Esophagus mucosa (tissue), 1 donor: Measurements from ENCODE around the gene DCTD. TPM values are rescaled to one million over a fixed set of nuclear protein-coding genes. Genes with fewer than 3 reads are reported as not detected.

Source experiments
- ATAC-seq: fragments of 200-7000 bp; cut with Tn5 transposase; one replicate; pipeline ENCODE4 v1.9.1; 2020
- total RNA-seq: library from RNA; stranded (reverse); gene quantifications from one replicate; pipeline ENCODE4 v1.2.4, GENCODE V29; 2023
- donor health status: DM: yes; HTN: yes; CAD: no.

The DCTD gene
- total RNA-seq, result 72.1 TPM

DNA sequence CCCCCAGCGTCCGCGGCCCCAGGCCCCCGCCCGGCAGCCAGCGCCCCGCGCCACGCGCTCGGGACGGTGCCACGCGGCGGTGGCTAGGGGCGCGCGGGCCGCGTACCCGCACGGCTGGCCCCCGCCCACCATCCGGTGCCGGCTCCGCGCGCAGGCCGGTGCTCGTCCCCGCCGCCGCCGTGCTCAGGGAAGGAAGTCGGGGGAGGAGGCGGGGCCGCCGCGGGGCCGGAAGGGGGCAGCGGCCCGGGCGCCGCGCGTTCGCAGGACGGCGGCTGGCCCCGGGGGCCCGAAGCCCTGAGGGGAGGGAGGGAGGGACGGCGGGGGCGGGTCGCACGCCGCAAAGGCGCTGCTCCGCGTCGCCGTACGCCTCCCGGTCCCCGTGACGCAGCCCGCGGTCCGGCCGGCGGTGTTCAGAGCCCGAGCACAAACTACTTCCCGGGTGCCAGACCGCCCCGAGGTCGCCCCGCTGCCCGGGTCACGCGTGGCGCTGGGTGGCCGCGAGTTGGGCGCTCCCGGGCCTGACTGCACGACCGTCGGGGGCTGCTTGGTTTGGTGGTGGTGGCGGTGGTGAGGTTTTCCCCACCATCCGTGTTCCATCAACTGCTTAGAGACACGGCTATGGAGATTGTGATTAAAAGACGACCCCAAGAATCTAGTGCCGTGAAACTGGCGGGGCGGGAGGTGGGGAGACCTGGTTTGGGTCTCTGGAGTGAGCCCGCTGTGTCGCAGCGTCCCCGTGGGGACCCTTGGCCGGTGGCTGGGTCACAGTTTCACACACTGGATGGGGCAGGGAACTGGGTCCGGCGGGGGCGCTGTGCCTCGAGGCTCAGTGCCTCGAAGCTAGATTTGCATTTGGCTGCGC, at the start of gene DCTD:
Gene DCTD (minus strand): TSS at position 205 of the 862 bp plus-strand sequence. CDS start 1,818 bp downstream, outside the sequence.
- ATAC-seq, result peak; percentile 86

DNA sequence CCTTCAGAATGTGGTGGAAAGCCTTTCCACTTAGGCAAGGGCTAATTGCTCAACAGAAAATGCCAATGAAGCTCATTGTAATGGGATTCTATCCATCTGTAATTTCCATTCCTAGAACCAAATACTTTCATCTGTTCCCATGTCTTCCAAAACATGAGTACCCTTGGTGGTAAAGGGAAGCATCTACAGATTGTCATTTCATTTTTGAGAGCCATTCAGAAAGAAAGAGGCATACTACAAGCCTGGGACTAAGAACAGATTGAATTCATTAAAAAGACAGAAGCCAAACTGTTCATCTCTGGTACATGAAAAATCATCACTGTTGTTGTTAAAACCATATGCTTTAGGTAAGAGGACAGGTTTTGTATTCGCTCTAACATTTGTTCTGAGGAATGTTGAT, 43.6 kb upstream of the DCTD start:
- no peak for ATAC-seq

GRCh38 chr4:182960228-182960627, 43.0 kb upstream of the DCTD start:
- no peak for ATAC-seq

DNA sequence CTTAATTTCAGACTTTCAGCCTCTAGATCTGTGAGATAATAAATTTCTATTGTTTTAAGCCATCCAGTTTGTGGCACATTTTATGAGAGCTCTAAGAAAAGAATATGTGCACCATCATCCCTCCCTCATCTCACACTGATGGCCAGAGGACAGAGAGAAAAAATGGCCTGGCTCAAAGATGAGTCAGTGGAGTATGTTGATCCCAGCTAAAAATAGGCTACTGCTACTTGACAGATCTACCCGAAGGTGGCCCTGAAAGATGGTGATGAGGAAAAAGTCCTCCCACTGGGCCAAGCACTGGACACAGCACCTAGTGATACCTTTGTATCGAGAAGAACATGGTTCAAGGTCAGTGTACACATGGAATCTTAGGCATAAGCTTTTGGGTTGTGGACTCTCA, 38.2 kb upstream of the DCTD start:
- ATAC-seq, result no peak

GRCh38 chr4:182944484-182945213, 27.5 kb upstream of the DCTD start:
- ATAC-seq, result no peak

DNA sequence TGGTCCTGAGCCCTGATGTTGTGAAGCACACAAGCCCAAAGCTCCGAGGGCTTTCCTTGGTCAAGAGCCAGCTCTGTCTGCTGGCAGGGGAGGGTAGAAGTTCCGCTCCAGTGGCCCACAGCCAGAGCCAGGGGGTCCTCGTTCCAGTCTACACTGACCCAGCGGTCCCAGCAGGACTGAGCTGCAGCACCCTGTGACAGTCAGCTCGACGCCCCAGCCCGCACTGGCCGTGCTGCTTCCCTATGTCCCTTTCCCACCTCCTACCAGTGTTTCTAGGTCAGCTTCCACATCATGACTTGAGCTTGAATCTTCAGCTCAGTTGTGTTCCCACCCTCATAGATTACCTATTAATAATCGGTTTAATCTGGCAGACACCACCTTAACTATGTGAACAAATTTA, 22.5 kb upstream of the DCTD start:
- ATAC-seq, result no peak

DNA sequence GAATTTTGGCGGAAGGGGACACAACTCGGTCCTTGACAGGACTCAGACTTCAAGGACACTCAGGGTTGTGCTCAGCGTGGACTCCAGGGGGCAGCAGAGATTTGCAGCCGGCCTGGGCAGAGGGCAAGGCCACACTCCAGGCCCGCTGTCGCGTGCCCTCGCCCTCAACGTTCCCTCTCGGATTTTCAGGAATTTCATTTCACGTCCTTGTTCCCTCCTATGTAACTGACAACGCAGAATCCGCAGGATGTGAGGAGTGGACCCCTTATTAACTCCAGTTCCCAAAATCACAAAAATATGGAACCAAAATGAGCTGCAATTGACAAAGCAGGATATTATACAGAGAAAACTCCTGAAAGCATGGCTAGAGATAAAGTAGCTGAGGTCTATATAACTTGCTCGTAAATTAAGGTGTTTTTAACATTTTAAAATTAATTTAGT, 21.0 kb upstream of the DCTD start:
- ATAC-seq, result peak; percentile 92

- no peak for ATAC-seq
Observed at GRCh38 chr4:182937268-182938204, 20.4 kb upstream of the DCTD start.

DNA sequence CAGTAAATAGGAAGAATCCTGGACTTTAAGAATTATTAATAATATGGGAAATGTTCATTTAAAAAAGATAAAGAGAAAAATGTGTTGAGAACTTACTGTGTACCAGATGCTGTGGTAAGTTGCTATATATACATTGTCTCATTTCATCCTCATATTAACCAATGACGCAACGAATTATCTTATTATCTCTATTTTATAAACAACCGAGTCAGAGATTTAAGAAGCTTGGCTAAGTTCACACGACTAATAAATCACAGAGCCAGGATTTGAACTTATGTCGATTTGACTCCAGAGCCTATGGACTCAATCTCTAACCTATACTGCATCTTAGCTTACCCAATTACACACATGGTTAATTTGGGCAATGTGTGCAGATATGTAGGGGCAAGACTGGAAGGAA, 15.5 kb upstream of the DCTD start:
- no peak for ATAC-seq

DNA sequence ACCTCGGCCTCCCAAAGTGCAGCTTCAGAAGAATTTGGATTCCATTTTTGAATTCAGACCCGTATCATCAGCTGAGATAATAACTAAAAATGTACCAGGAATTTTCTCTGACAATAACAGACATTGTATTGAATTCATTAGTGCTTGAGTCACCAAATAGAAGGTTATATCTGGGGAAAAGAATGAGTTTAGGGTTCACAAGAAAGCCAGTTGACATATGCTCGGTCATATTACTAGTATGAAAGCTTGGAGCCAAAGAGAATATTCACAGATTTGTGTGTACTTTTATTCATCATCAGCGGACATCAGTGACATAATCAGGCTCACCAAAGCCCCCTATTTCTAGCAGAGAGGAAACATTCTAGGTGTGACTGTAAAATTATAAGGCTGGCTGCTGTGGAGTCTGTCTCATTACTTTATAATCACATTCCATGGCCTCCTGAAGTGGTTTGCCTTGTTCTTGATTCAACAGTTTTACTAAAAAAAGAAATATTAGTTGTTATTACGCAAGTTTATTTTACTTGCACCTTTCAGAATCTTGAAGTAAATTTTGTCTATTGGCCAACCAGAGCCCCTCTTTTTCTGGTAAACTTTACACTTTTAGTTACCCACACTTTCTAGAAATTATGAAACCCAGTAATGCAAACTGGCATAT, 14.6 kb upstream of the DCTD start:
- no peak for ATAC-seq

DNA sequence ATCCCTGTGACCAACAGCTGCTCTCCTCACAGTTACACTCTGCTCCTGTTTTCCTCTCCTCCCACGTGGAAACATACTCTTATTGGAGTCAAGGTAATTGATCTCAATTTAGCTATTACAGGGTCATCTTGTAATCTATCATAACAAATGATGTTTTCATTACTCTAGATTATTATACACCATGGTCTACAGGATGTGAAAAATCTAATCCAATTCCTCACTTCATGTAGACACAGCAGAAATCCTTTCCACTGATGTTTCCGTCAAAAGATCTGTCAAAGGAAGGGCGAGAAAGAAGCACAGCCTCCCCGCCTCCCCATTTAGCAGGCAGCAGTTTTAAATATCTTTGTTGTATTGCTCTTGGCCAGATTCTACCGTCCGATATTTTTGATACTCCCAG, 13.7 kb upstream of the DCTD start:
- no peak for ATAC-seq

- no peak for ATAC-seq
Observed at GRCh38 chr4:182929296-182929695, 12.1 kb upstream of the DCTD start.

- ATAC-seq, result no peak
Observed at GRCh38 chr4:182928061-182928460, 10.9 kb upstream of the DCTD start.

GRCh38 chr4:182927505-182927904, 10.3 kb upstream of the DCTD start:
- ATAC-seq, result no peak

GRCh38 chr4:182925855-182926254, 8.7 kb upstream of the DCTD start:
- ATAC-seq, result no peak

GRCh38 chr4:182925298-182925757, 8.1 kb upstream of the DCTD start:
- ATAC-seq, result peak; percentile 96

DNA sequence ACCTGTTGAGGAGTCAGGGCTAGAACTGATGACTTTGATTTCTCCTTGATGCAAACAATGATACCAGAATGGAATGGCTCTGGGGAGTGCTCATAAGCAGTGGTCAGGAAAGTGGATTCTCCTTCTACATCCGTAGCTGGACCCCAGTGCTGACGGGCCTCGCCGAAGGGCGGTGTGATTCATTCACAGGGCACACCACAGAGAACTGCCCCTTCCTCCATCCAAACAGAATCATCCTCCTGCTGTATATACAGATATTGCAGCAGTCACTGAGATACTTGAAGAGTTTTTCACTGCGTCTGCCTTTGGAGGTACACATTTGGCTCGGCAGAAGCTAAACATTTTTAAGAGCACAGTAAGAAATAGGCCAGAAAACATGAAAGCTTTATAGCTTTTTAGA, 7.3 kb upstream of the DCTD start:
- ATAC-seq, result no peak

GRCh38 chr4:182923796-182924340, 6.7 kb upstream of the DCTD start:
- no peak for ATAC-seq

DNA sequence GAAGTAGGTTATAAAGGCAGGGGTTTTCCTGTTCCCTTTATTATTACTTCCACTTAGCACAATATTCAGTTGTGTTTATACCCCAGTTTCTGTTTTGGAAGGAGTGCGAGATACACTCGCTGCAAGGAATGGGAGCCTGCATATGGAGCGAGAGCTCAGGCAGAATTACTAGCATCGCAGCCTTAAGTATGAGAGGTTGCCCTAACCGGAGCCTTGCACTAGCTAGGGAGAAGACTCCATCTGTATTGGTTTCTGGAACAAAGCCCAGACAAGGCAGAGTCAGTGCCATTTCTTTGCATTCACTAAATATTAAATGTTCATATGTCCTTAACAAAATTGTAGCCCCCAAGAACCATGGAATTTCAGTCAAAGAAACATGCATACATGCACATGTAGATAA, 6.2 kb upstream of the DCTD start:
- ATAC-seq, result no peak

DNA sequence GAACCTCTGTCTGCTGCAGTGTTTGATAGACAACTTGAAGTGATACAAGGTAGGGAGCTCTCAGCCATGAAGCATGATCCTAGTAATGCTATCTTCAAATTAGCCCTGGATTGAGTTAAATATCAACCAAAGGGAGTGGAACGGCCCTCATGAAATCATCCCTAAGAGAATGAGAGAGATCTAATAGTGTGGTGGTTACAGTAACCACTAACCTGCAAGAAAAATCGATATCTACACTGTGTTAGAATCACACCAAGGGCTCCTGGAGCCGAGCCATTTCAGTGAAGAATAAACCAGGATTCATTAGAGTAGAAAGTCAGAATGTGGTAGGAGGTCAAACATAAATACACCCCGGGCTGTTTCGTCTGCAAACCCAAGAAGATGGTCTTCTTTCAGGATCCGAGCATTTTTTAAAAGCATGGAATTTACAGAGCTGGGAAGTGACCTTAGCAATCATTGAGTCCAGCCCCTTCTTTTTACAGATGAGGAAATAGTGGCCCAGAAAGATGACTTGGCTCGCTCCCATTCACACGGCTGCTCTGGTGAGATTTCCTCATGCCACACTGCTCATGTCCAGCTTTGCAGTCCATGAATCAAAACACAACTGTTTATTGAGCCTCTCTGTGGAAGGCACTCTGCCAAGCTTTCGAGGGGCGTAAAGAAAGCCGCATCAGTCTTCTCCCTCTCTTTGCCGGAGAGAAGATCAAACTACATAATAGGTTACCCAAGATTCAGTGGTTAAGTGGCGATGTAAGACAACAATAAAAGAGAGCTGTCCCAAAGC, 5.5 kb upstream of the DCTD start:
- ATAC-seq, result no peak

GRCh38 chr4:182921608-182922007, 4.4 kb upstream of the DCTD start:
- ATAC-seq, result no peak
